Measurements from ENCODE around the gene ARL5C.

The ARL5C gene

DNA sequence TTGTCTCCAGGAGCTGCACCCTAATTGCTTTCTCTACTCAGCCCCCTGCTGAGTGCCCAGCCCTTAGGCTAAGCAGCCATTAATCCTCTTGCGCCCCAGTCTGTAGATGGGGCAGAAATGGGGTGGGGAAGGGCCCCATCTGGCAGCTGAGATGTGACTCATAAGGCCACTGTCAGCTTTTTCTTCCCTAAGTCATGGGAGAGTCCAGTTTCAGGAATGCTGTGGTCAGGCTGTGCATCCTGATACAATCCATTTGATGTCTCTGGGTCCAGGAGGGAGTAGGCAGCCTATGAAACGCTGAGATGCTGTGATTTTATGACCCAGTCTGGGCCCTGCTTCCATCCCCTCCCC lies 26.8 kb downstream of the ARL5C start:
- H3K4me2 ChIP-seq (ENCODE audit: low read depth, low read length, poor library complexity, severe bottlenecking) = no peak overlapping the region
- no peak overlapping the region for H3K9ac ChIP-seq (ENCODE audit: low read length)
- no peaks in the 10 kb centered on the region for H3K9me2 ChIP-seq (replicated peaks; ENCODE audit: insufficient read depth, low read length)
- no peak overlapping the region for H2AFZ ChIP-seq (ENCODE audit: low read depth, low read length, severe bottlenecking)
- no peak for TF ChIP-seq EZH2phosphoT487 (conservative IDR thresholded peaks at IDR 0.05; ENCODE audit: low read length)
- no peaks in the 10 kb centered on the region for H4K20me1 ChIP-seq (ENCODE audit: low read depth, low read length)
- H3K9me3 ChIP-seq (ENCODE audit: insufficient read depth, low read length) = no peaks in the 10 kb centered on the region
- H3K27ac ChIP-seq (ENCODE audit: low read depth, low read length) = no peak overlapping the region
- H3F3A ChIP-seq (ENCODE audit: insufficient read depth) = no peaks in the 10 kb centered on the region
- no peaks in the 10 kb centered on the region for H3K36me3 ChIP-seq (ENCODE audit: low read length)
- H3K4me3 ChIP-seq (ENCODE audit: insufficient read depth, low read length, poor library complexity, severe bottlenecking) = no peak overlapping the region
- H3K79me2 ChIP-seq (ENCODE audit: insufficient read depth, low read length) = no peaks in the 10 kb centered on the region
- no peaks in the 10 kb centered on the region for H3K27me3 ChIP-seq (ENCODE audit: low read length)

- no peak overlapping the region for H3K27ac ChIP-seq (ENCODE audit: low read depth, low read length)
Observed at GRCh38 chr17:39138431-39139160, 27.4 kb downstream of the ARL5C start.

DNA sequence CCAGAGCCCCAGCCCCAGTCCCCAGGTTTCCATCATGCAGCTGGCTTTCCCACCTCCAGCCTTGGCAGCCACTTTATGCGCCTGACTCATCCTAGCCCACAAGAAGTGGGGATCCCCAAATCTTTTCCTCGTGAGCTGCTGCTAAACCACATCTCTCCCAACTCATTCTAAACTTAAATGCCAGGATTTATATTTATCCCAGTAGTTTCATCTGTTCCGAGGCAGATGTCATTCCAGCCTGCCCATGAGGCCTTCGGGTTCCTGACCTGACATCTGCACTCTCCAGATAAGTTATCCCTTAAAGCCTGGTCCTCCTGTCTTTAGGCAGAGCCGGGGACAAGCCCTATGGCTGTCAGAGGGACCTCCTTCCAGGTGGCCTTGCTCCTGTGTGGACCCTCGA lies 31.1 kb downstream of the ARL5C start:
- no peaks in the 10 kb centered on the region for H3K79me2 ChIP-seq (ENCODE audit: insufficient read depth, low read length)
- no peaks in the 10 kb centered on the region for H3K9me2 ChIP-seq (replicated peaks; ENCODE audit: insufficient read depth, low read length)
- H3K9ac ChIP-seq (ENCODE audit: low read length) = no peak overlapping the region
- no peak overlapping the region for H3K27ac ChIP-seq (ENCODE audit: low read depth, low read length)
- H3K36me3 ChIP-seq (ENCODE audit: low read length) = no peaks in the 10 kb centered on the region
- H3K9me3 ChIP-seq (ENCODE audit: insufficient read depth, low read length) = no peaks in the 10 kb centered on the region
- no peaks in the 10 kb centered on the region for H3K27me3 ChIP-seq (ENCODE audit: low read length)
- no peak overlapping the region for H3K4me2 ChIP-seq (ENCODE audit: low read depth, low read length, poor library complexity, severe bottlenecking)
- no peaks in the 10 kb centered on the region for H3F3A ChIP-seq (ENCODE audit: insufficient read depth)
- no peaks in the 10 kb centered on the region for H4K20me1 ChIP-seq (ENCODE audit: low read depth, low read length)
- no peak overlapping the region for H2AFZ ChIP-seq (ENCODE audit: low read depth, low read length, severe bottlenecking)
- H3K4me3 ChIP-seq (ENCODE audit: insufficient read depth, low read length, poor library complexity, severe bottlenecking) = no peak overlapping the region
- TF ChIP-seq, protein P1, sequence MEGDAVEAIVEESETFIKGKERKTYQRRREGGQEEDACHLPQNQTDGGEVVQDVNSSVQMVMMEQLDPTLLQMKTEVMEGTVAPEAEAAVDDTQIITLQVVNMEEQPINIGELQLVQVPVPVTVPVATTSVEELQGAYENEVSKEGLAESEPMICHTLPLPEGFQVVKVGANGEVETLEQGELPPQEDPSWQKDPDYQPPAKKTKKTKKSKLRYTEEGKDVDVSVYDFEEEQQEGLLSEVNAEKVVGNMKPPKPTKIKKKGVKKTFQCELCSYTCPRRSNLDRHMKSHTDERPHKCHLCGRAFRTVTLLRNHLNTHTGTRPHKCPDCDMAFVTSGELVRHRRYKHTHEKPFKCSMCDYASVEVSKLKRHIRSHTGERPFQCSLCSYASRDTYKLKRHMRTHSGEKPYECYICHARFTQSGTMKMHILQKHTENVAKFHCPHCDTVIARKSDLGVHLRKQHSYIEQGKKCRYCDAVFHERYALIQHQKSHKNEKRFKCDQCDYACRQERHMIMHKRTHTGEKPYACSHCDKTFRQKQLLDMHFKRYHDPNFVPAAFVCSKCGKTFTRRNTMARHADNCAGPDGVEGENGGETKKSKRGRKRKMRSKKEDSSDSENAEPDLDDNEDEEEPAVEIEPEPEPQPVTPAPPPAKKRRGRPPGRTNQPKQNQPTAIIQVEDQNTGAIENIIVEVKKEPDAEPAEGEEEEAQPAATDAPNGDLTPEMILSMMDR (IDR thresholded peaks at IDR 0.05; ENCODE audit: insufficient read depth, low read length, poor library complexity, severe bottlenecking) = no peak

More at GRCh38 chr17:39138431-39139160, 27.4 kb downstream of the ARL5C start:
- no peak overlapping the region for H3K9ac ChIP-seq (ENCODE audit: low read length)
- no peaks in the 10 kb centered on the region for H4K20me1 ChIP-seq (ENCODE audit: low read depth, low read length)
- no peak overlapping the region for H3K4me2 ChIP-seq (ENCODE audit: low read depth, low read length, poor library complexity, severe bottlenecking)
- no peaks in the 10 kb centered on the region for H3K79me2 ChIP-seq (ENCODE audit: insufficient read depth, low read length)
- H3F3A ChIP-seq (ENCODE audit: insufficient read depth) = no peaks in the 10 kb centered on the region
- TF ChIP-seq EZH2phosphoT487 (conservative IDR thresholded peaks at IDR 0.05; ENCODE audit: low read length) = no peak
- TF ChIP-seq, protein P1 (IDR thresholded peaks at IDR 0.05; ENCODE audit: insufficient read depth, low read length, poor library complexity, severe bottlenecking) = no peak
- no peak overlapping the region for H3K4me3 ChIP-seq (ENCODE audit: insufficient read depth, low read length, poor library complexity, severe bottlenecking)
- no peak overlapping the region for H2AFZ ChIP-seq (ENCODE audit: low read depth, low read length, severe bottlenecking)
- H3K9me2 ChIP-seq (replicated peaks; ENCODE audit: insufficient read depth, low read length) = no peaks in the 10 kb centered on the region
- H3K27me3 ChIP-seq (ENCODE audit: low read length) = no peaks in the 10 kb centered on the region
- H3K36me3 ChIP-seq (ENCODE audit: low read length) = no peaks in the 10 kb centered on the region
- H3K9me3 ChIP-seq (ENCODE audit: insufficient read depth, low read length) = no peaks in the 10 kb centered on the region

DNA sequence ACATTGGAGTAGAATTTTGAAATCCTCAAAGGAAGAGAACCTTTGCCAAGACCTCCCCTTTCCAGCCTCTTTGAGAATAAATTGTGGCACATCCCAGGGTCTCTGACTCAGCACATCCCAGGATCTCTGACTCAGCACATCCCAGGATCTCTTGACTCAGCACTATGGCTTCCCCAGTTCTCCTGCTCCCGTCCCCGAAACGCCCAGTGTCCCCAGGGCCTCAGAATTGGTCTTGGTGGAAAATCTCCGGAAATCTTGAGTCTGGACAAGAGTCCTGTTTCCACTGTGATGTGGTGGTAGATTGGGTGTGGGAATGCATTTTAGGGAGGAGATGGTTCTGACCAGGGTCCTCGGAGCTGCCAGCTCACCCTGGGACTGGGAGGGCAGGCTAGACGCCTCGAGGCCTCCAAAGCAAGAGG lies 33.8 kb downstream of the ARL5C start:
- H3K27me3 ChIP-seq (ENCODE audit: low read length) = no peaks in the 10 kb centered on the region
- H3K9me3 ChIP-seq (ENCODE audit: insufficient read depth, low read length) = no peaks in the 10 kb centered on the region
- no peaks in the 10 kb centered on the region for H3K9me2 ChIP-seq (replicated peaks; ENCODE audit: insufficient read depth, low read length)
- TF ChIP-seq EZH2phosphoT487 (conservative IDR thresholded peaks at IDR 0.05; ENCODE audit: low read length) = no peak
- TF ChIP-seq, protein P1 (IDR thresholded peaks at IDR 0.05; ENCODE audit: insufficient read depth, low read length, poor library complexity, severe bottlenecking) = no peak
- no peak overlapping the region for H3K27ac ChIP-seq (ENCODE audit: low read depth, low read length)
- H3K4me2 ChIP-seq (ENCODE audit: low read depth, low read length, poor library complexity, severe bottlenecking) = no peak overlapping the region
- H3F3A ChIP-seq (ENCODE audit: insufficient read depth) = no peaks in the 10 kb centered on the region
- no peaks in the 10 kb centered on the region for H3K79me2 ChIP-seq (ENCODE audit: insufficient read depth, low read length)
- H2AFZ ChIP-seq (ENCODE audit: low read depth, low read length, severe bottlenecking) = no peak overlapping the region
- H3K36me3 ChIP-seq (ENCODE audit: low read length) = no peaks in the 10 kb centered on the region
- H3K9ac ChIP-seq (ENCODE audit: low read length) = no peak overlapping the region
- H3K4me3 ChIP-seq (ENCODE audit: insufficient read depth, low read length, poor library complexity, severe bottlenecking) = no peak overlapping the region
- H4K20me1 ChIP-seq (ENCODE audit: low read depth, low read length) = no peaks in the 10 kb centered on the region

All from SU-DHL-6 (cell line).